GM19467 (cell line): ENCODE measurements around the gene TMEM161A.
A peak's percentile ranks its signal among the peaks of the same experiment; 100 is the strongest.
"Not testable (repeated sequence)": the region's sequence is repeated elsewhere in the genome, so short reads cannot be mapped to it uniquely, and the experiment has no call there.

Source experiments
- ATAC-seq: cut with Tn5 transposase; IDR thresholded peaks from one replicate; pipeline ENCODE4 v1.9.1; 2021; ENCODE audit warnings: mild to moderate bottlenecking, moderate library complexity; ENCODE audit not compliant: unreplicated experiment

The TMEM161A gene

GRCh38 chr19:19155495-19156219, 17.4 kb upstream of the TMEM161A start:
- ATAC-seq: peak; percentile 73

- ATAC-seq: no peak
Measured at GRCh38 chr19:19154768-19155494, 16.7 kb upstream of the TMEM161A start.

- no peak for ATAC-seq
Measured at GRCh38 chr19:19152668-19153384, 14.5 kb upstream of the TMEM161A start.

- no peak for ATAC-seq
Measured at GRCh38 chr19:19151418-19151817, 13.1 kb upstream of the TMEM161A start.

- ATAC-seq: no peak
Measured at GRCh38 chr19:19149435-19149834, 11.2 kb upstream of the TMEM161A start.

GRCh38 chr19:19148504-19148903, 10.2 kb upstream of the TMEM161A start:
- ATAC-seq: not testable (repeated sequence)

- ATAC-seq: no peak
Measured at GRCh38 chr19:19147344-19147743, 9.1 kb upstream of the TMEM161A start.

- ATAC-seq: no peak
Measured at GRCh38 chr19:19146865-19147264, 8.6 kb upstream of the TMEM161A start.

- ATAC-seq: no peak
Measured at GRCh38 chr19:19145684-19146608, 7.7 kb upstream of the TMEM161A start.

GRCh38 chr19:19145281-19145680, 7.0 kb upstream of the TMEM161A start:
- no peak for ATAC-seq

- ATAC-seq: no peak
Measured at GRCh38 chr19:19142347-19142746, 4.1 kb upstream of the TMEM161A start.

- no peak for ATAC-seq
Measured at GRCh38 chr19:19140476-19140875, 2.2 kb upstream of the TMEM161A start.

- no peak for ATAC-seq
Measured at GRCh38 chr19:19139876-19140229, 1.6 kb upstream of the TMEM161A start.

- no peak for ATAC-seq
Measured at GRCh38 chr19:19137556-19138108, 646 bp downstream of the TMEM161A start.

GRCh38 chr19:19135713-19136112, 2.6 kb downstream of the TMEM161A start:
- ATAC-seq: not testable (repeated sequence)

- ATAC-seq: no peak
Measured at GRCh38 chr19:19134687-19135158, 3.6 kb downstream of the TMEM161A start.

- ATAC-seq: no peak
Measured at GRCh38 chr19:19133985-19134384, 4.3 kb downstream of the TMEM161A start.

GRCh38 chr19:19132912-19133311, 5.4 kb downstream of the TMEM161A start:
- no peak for ATAC-seq

GRCh38 chr19:19131989-19132388, 6.3 kb downstream of the TMEM161A start:
- ATAC-seq: no peak

- ATAC-seq: no peak
Measured at GRCh38 chr19:19126102-19126501, 12.2 kb downstream of the TMEM161A start.
